Tibial nerve (tissue), 4 donors: ENCODE measurements around the gene LSM5.

Experiments used
- CTCF ChIP-seq, 5 experiments: fragments of 200-600 bp in 3 of 5; fragments of 450-650 bp in 2 of 5; sonication (generic) in 3 of 5; IDR thresholded peaks; one replicate each; pipeline ENCODE4 v1.5.1; 2016 to 2019; ENCODE audit warnings: antibody characterized with exemption in 5 of 5, mild to moderate bottlenecking in 3 of 5, moderate library complexity in 2 of 5
- EP300 ChIP-seq, 2 donors: sonication (generic); formaldehyde crosslinking; IDR thresholded peaks; one replicate each; pipeline ENCODE4 v1.6.1; 2017; ENCODE audit warnings: antibody characterized with exemption in 2 of 2, mild to moderate bottlenecking in 1 of 2

- no peak for TF ChIP-seq CTCF (IDR thresholded peaks at IDR 0.05)
- no peak for TF ChIP-seq EP300 (IDR thresholded peaks at IDR 0.05)
Measured at GRCh38 chr7:32496052-32496813, 6.1 kb upstream of the LSM5 start.
